SK-N-MC (cell line): Measurements from ENCODE around the gene TGFBR3L.
A peak's percentile ranks its signal among the peaks of the same experiment; 100 is the strongest.

Experiments
- DNase-seq: peaks from one replicate; pipeline ENCODE4 v3.0.0-alpha.2; 2011; ENCODE audit warnings: low read depth, low spot score
- H3K27ac ChIP-seq: fragments of 200-600 bp; sonication (generic); 2 replicates; pipeline ENCODE4 v1.5.1; 2016; ENCODE audit warnings: mixed run types
- H3K36me3 ChIP-seq: fragments of 200-600 bp; sonication (generic); 2 replicates; pipeline ENCODE4 v1.6.1; 2017; ENCODE audit warnings: antibody characterized with exemption, low read length, mixed read lengths; ENCODE audit not compliant: insufficient read depth
- H3K4me3 ChIP-seq: fragments of 200-600 bp; sonication (generic); 2 replicates; pipeline ENCODE4 v1.5.1; 2016
- H3K9ac ChIP-seq: fragments of 200-600 bp; sonication (generic); 2 replicates; pipeline ENCODE4 v1.8.0; 2017; ENCODE audit warnings: mixed run types, mixed read lengths; ENCODE audit not compliant: insufficient read length
- H3K9me3 ChIP-seq: fragments of 200-600 bp; sonication (generic); 2 replicates; pipeline ENCODE4 v1.6.1; 2017; ENCODE audit warnings: low read depth, mild to moderate bottlenecking, antibody characterized with exemption, low read length, moderate library complexity, mixed read lengths
- EZH2 ChIP-seq: fragments of 200-600 bp; sonication (generic); IDR thresholded peaks from one replicate; pipeline ENCODE4 v1.6.1; 2017; ENCODE audit warnings: antibody characterized with exemption
- FOXP2 ChIP-seq: optimal IDR thresholded peaks from 2 replicates; pipeline ENCODE3; 2011; ENCODE audit warnings: mild to moderate bottlenecking, moderate library complexity; ENCODE audit not compliant: insufficient read depth; ENCODE audit errors: extremely low read length, control extremely low read depth
- POLR2AphosphoS5 ChIP-seq: IDR thresholded peaks from 2 replicates; pipeline ENCODE4 v1.6.1; 2012; ENCODE audit warnings: mild to moderate bottlenecking, low read depth, low read length, borderline replicate concordance

The TGFBR3L gene

GRCh38 chr19:7933411-7933810, 18.8 kb downstream of the TGFBR3L start:
- no peak overlapping the region for H3K9ac ChIP-seq
- no peak overlapping the region for H3K4me3 ChIP-seq
- TF ChIP-seq POLR2AphosphoS5 = no peak
- TF ChIP-seq EZH2 = no peak
- TF ChIP-seq FOXP2 = no peak
- no peak for DNase-seq
- no peaks in the 10 kb centered on the region for H3K9me3 ChIP-seq
- peaks cover 80% of the 10 kb centered on the region for H3K36me3 ChIP-seq
- H3K27ac ChIP-seq = no peak overlapping the region

DNA sequence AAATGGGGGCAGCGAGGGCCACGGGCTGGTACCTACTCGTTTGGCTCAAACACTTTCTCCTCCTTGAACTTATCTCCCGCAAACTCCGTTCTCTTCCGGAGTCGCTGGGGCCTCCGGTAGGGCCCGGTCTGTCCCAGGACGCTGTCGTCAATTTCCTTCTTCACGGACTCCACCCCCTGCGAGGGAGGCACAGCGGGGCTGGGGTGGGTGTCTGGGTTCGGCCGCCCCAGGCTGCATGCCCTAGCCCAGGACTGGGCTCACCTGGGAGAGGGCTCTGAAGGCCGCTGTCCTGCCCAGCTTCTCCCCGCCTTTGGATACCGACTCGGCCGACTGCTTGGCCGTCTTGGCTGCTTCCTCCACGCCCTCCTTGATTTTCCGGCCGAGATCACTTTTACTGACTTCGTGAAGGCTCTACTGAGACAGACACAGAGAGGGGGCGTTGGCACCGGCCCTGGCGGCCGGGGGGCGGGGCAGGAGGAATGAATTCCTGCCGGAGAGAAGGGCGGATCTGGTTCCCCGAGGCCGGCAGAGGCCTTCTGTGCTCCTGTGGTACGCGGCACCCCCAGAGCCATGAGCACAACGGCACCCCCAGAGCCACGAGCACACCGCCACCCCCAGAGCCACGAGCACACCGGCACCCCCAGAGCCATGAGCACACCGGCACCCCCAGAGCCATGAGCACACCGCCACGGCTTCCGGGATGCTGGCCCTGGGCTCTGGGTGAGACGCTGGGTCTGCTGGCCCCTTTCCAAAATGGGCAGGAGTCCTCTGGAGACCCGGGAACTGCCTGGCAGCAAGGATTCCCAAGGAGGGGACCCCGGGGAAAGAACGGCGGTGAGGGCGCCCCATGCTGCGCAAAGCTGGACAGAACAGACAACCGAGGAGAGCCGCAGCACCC, 19.4 kb downstream of the TGFBR3L start:
- DNase-seq = no peak
- TF ChIP-seq FOXP2 (no peak), EZH2 (no peak), POLR2AphosphoS5 (no peak)
- H3K36me3 ChIP-seq = peaks cover 85% of the 10 kb centered on the region
- no peak overlapping the region for H3K9ac ChIP-seq
- no peak overlapping the region for H3K4me3 ChIP-seq
- no peaks in the 10 kb centered on the region for H3K9me3 ChIP-seq
- H3K27ac ChIP-seq = no peak overlapping the region

GRCh38 chr19:7934766-7935165, 20.1 kb downstream of the TGFBR3L start:
- H3K9ac ChIP-seq = no peak overlapping the region
- no peak overlapping the region for H3K27ac ChIP-seq
- no peak overlapping the region for H3K4me3 ChIP-seq
- H3K9me3 ChIP-seq = no peaks in the 10 kb centered on the region
- DNase-seq = no peak
- H3K36me3 ChIP-seq = peaks cover 89% of the 10 kb centered on the region
- TF ChIP-seq POLR2AphosphoS5 = no peak
- TF ChIP-seq FOXP2 = no peak
- TF ChIP-seq EZH2 = no peak

GRCh38 chr19:7940841-7941240, 26.2 kb downstream of the TGFBR3L start:
- TF ChIP-seq POLR2AphosphoS5 (no peak), EZH2 (no peak), FOXP2 (no peak)
- Histone ChIP-seq H3K4me3 (no peak overlapping the region), H3K36me3 (peaks cover 58% of the 10 kb centered on the region), H3K9me3 (no peaks in the 10 kb centered on the region), H3K9ac (no peak overlapping the region), H3K27ac (no peak overlapping the region)
- no peak for DNase-seq

DNA sequence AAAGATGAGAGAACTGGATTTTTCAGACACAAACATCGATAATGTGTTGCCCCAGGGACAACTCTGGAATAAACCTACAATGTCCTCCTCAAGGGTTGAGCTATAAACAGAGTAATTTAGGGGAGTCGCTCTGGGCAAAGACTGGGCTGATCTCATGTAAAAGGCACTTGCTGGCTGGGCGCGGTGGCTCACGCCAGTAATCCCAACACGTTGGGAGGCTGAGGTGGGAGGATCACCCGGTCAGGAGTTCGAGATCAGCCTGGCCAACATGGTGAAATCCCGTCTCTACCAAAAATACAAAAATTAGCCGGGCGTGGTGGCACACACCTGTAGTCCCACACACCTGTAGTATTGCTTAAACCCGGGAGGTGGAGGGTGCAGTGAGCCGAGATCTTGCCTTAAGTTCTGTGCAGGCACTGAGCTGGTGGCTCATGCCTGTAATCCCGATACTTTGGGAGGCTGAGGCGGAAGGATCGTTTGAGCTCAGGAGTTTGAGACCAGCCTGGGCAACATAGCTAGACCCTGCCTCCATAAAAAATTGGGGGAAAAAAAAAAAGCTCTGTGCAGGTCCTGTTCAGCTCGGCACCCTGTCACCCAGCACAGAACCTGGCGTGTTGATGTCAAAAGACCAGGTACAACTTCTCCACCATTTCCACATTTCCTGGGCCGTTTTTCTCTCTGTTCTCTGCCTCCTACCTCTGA, 27.4 kb downstream of the TGFBR3L start:
- peaks cover 47% of the 10 kb centered on the region for H3K36me3 ChIP-seq
- H3K27ac ChIP-seq = no peak overlapping the region
- H3K9me3 ChIP-seq = no peaks in the 10 kb centered on the region
- peak overlapping the region; percentile 86 for H3K4me3 ChIP-seq
- TF ChIP-seq POLR2AphosphoS5 (no peak), EZH2 (no peak), FOXP2 (no peak)
- H3K9ac ChIP-seq = peak overlapping the region; percentile 98
- no peak for DNase-seq

GRCh38 chr19:7942981-7943443, 28.4 kb downstream of the TGFBR3L start:
- DNase-seq = no peak
- no peak for TF ChIP-seq FOXP2
- TF ChIP-seq EZH2 = no peak
- TF ChIP-seq POLR2AphosphoS5 = no peak
- H3K36me3 ChIP-seq = peaks cover 38% of the 10 kb centered on the region
- H3K27ac ChIP-seq = peak overlapping the region; percentile 91
- peak overlapping the region; percentile 98 for H3K9ac ChIP-seq
- no peaks in the 10 kb centered on the region for H3K9me3 ChIP-seq
- peak overlapping the region; percentile 86 for H3K4me3 ChIP-seq

DNA sequence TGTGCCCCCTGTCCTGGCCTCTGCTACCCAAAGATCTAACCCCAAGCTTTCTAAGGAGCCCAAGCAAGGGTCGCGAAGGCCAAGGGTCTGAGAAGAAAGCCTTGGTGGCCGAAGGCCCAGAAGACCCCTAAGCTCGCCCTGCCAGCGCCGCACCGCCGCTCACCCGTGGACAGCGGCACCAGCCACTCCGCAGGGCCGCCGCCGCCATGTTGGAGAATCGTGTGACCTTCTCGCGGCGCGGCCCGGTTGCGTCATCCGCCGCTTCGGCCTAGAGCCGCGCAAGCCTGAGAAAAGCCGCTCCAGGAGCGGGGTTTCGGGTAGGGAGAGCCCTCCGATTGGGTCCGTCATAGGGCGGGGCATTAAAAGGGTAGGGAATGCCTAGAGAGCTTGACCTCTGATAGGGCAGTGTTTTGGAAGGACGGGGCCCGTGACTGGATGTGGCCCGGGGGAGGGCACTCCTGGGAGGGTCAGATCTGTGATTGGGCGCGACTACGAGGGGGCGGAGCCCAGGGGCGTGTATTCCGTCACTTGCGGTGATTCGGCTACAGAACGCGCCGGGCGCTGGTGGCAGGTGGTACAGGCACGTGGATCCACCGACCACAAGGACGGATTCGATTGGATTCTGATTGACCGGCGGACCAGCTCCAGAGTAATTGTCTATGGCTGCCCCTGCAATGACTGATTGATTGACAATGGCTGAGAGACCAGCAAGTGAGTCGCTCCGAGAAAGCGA, 29.0 kb downstream of the TGFBR3L start, which contains the start of gene TIMM44:
Gene TIMM44, minus strand, starts transcription at position 223 of the 733 bp plus-strand sequence. Its CDS starts 15 bp downstream, at position 208.
- H3K9me3 ChIP-seq = no peaks in the 10 kb centered on the region

GRCh38 chr19:7944177-7944761, 29.6 kb downstream of the TGFBR3L start:
- H3K4me3 ChIP-seq = peak overlapping the region; percentile 86

More for the DNA sequence above, 29.0 kb downstream of the TGFBR3L start, which contains the start of gene TIMM44:
- peak within 1 kb of the TSS; percentile 91 for H3K27ac ChIP-seq
- peaks cover 33% of the 10 kb centered on the region for H3K36me3 ChIP-seq
- H3K4me3 ChIP-seq = peak within 1 kb of the TSS; percentile 86
- TF ChIP-seq EZH2 (no peak), FOXP2 (peak; percentile 14), POLR2AphosphoS5 (peak; percentile 97)
- DNase-seq = peak; percentile 95
- peak within 1 kb of the TSS; percentile 98 for H3K9ac ChIP-seq

More at GRCh38 chr19:7944177-7944761, 29.6 kb downstream of the TGFBR3L start:
- peak; percentile 95 for DNase-seq
- Histone ChIP-seq H3K9ac (peak overlapping the region; percentile 89), H3K9me3 (no peaks in the 10 kb centered on the region), H3K27ac (peak overlapping the region; percentile 82), H3K36me3 (peaks cover 28% of the 10 kb centered on the region)
- TF ChIP-seq FOXP2 (no peak), POLR2AphosphoS5 (no peak; the same call in 1 of the 2 replicates), EZH2 (no peak)
